ENCODE data around the gene GPR158. TPM values are rescaled to one million over a fixed set of nuclear protein-coding genes. Genes with fewer than 3 reads are reported as not detected.

GPR158 gene
- total and polyA plus RNA-seq, 11 donors = 0.05 TPM; not detected in 9

GRCh38 chr10:25198151-25198550 is 23.4 kb downstream of the GPR158 start:
- Histone ChIP-seq H3K4me1 (no peaks in the 10 kb centered on the region), H3K36me3 (no peaks in the 10 kb centered on the region), H3K27me3 (no peaks in the 10 kb centered on the region), H3K27ac (no peak overlapping the region), H3K4me3 (no peak overlapping the region), H3K9me3 (peaks cover 0 to 3% (median 0%) of the 10 kb centered on the region in 12 donors)
- intact Hi-C loops (cut with DNase I) = no loop called here
- ATAC-seq = no peak
- WGBS, 4 donors = 19 to 37% (median 27%) methylated on average over 1 of the region's 1 CpG
- DNase-seq = no peak
- TF ChIP-seq CTCF (IDR thresholded peaks at IDR 0.05) (no peak), POLR2A (IDR thresholded peaks at IDR 0.05) (no peak)

- Histone ChIP-seq H3K27me3 (no peaks in the 10 kb centered on the region), H3K36me3 (no peaks in the 10 kb centered on the region), H3K4me1 (no peaks in the 10 kb centered on the region), H3K9me3 (peaks cover 0 to 3% (median 0%) of the 10 kb centered on the region in 12 donors), H3K4me3 (no peak overlapping the region), H3K27ac (no peak overlapping the region)
- intact Hi-C loops (cut with DNase I) = no loop called here
- TF ChIP-seq CTCF (IDR thresholded peaks at IDR 0.05) = no peak
- TF ChIP-seq POLR2A (IDR thresholded peaks at IDR 0.05) = no peak
- WGBS, 4 donors = 42 to 62% (median 51%) methylated on average over 4 of the region's 4 CpGs
- ATAC-seq = no peak
- DNase-seq = no peak
Measured at GRCh38 chr10:25206693-25207414, 32.1 kb downstream of the GPR158 start.

GRCh38 chr10:25209618-25210017 is 34.8 kb downstream of the GPR158 start:
- Histone ChIP-seq H3K27me3 (peaks cover 0 to 3% (median 0%) of the 10 kb centered on the region in 9 donors), H3K9me3 (no peaks in the 10 kb centered on the region), H3K4me1 (no peaks in the 10 kb centered on the region), H3K27ac (no peak overlapping the region), H3K36me3 (no peaks in the 10 kb centered on the region), H3K4me3 (no peak overlapping the region)
- TF ChIP-seq CTCF (IDR thresholded peaks at IDR 0.05) (no peak), POLR2A (IDR thresholded peaks at IDR 0.05) (no peak)
- no peak for DNase-seq
- ATAC-seq = no peak
- 76 to 80% (median 80%) methylated on average over 2 of the region's 2 CpGs for WGBS, 4 donors
- intact Hi-C loops (cut with DNase I) = no loop called here

- ATAC-seq (no peak), DNase-seq (no peak)
- Histone ChIP-seq H3K4me1 (no peaks in the 10 kb centered on the region), H3K9me3 (no peaks in the 10 kb centered on the region), H3K4me3 (no peak overlapping the region), H3K36me3 (no peaks in the 10 kb centered on the region), H3K27me3 (peaks cover 0 to 3% (median 0%) of the 10 kb centered on the region in 9 donors), H3K27ac (no peak overlapping the region)
- intact Hi-C loops (cut with DNase I) = no loop called here
- TF ChIP-seq POLR2A (IDR thresholded peaks at IDR 0.05) (no peak), CTCF (IDR thresholded peaks at IDR 0.05) (no peak)
- WGBS, 4 donors = 79 to 85% (median 81%) methylated on average over 2 of the region's 2 CpGs
Measured at GRCh38 chr10:25210265-25210664, 35.5 kb downstream of the GPR158 start.
